ENCODE measurements around the gene ENHO. TPM values are rescaled to one million over a fixed set of nuclear protein-coding genes. Genes with fewer than 3 reads are reported as not detected.

Gene ENHO
- total and polyA plus RNA-seq, 2 of the 8 experiments (the other 6 are each of a cell fraction or from before 2014, with no cell fraction given), result 12.2 to 49.4 TPM

DNA sequence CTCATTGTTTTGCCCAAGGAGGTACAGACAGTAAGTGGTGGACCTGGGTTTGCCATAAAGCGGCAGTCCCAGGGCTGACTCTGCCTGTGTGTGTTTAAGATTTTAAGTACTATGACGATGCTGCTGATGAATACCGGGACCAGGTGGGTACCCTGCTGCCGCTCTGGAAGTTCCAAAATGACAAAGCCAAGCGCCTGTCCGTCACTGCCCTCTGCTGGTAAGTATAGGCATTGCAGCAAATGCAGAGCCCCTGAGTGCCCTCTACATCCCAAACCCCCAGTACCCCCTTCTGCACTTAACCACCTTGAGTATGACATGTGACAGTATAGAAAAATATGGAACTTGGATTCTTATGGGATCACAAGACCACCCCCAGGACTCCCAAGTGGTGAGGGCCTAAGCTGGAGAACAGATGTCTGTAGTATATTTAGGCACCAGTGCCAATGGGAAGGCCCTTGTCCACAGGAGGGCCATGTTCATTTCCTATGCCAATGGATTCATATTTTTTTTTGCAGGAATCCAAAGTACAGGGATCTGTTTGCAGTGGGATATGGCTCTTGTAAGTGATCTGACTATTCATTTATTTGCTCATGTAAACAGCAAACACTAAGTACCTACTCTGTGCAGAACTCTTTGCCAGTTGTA lies 22.0 kb downstream of the ENHO start (continued):
- TF ChIP-seq HDAC2 (IDR thresholded peaks at IDR 0.05; ENCODE audit: borderline replicate concordance in 1 of 2, low read depth in 2 of 2, low read length in 2 of 2) (no peak), YY1 (IDR thresholded peaks at IDR 0.05; ENCODE audit: low read depth, low read length) (0 out of 2 replicates have a peak, but pooled peaks have one; percentile 21), RFX5 (IDR thresholded peaks at IDR 0.05; ENCODE audit: borderline replicate concordance, low read depth, low read length) (no peak), GTF2F1 (IDR thresholded peaks at IDR 0.05; ENCODE audit: borderline replicate concordance, low read depth, low read length) (no peak), NRF1 (IDR thresholded peaks at IDR 0.05; ENCODE audit: low read depth, low read length) (no peak)
